NCI-H1436 treated with DMSO at 0.1 percent for 48 hours (cell line): ENCODE measurements around the gene TTLL11.

Experiments used
- DNase-seq: peaks from one replicate; lab custom pipeline; 2025; lab: John Stamatoyannopoulos, UW

Gene TTLL11

DNA sequence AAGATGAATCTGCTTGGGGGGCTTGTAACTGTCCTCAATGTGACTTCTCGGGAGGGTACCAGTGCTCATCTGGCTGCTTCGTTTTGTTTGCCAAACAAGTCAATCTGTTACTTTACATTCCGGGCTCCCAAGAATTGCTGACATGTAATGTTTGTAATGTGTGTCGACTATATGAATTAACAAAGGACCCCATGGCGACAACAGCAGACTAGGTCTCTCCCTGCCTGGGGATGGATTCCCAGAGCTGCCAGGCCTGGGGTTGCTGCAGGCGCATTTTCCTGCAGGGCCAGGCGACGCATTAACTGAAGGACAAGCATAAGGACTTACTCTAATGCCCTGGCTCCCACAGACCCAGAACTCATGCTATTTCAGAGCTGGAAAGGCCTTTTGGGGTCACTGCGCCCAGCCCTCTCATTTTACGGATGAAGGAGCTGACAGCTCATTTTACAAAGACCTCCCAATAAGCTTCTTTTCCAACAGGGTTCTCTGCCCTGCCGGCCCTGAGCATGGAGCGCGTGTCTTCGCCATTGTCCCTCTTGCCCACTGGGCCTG, 214.8 kb downstream of the TTLL11 start:
- no peak for DNase-seq

DNA sequence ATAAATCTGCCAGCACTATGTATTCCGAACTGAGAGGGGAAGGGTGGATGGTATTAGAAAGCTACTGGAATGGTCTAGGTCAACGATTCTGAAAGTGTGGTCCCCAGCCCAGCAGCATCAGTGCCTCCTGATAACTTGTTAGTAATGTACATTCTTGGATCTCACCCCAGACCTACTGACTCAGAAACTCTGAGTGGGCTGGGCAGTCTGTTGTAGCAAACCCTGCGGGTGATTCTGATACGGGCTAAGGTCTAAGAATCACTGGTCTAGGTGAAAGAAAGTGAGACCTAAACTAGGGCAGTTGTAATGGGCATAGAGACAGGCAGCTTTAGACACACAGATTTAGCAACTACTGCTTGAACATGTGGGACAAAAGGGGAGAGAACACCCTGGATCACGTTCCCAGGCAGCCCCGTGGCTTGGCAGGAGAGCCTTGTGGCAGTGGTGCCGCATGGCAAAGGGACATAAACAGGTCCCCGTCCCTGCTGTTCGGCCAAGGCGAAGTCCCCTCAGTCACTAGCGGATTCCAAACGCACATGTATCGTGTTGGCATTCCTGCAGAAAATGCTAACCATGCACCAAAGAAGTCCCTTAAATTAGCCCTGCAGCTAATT, 216.3 kb downstream of the TTLL11 start:
- DNase-seq, result no peak

DNA sequence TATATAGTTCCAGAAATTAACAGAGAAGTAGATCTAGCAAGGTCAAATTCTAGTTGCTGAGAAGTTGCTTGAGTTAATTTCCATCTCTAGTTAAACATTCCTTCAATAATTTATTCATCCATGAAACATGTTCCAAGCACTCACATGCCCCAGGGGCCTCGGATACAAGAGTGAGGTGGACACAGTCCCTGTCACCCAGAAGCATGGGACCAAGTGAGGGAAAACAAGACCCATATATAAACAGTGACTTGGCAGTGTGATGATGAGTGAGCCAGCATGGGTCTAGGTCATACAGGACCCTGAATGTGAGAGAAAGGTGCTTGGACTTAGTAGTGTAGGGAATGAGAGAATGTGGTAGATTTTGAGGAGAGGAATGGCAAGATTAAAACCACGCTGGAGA, 216.9 kb downstream of the TTLL11 start:
- DNase-seq, result no peak

DNA sequence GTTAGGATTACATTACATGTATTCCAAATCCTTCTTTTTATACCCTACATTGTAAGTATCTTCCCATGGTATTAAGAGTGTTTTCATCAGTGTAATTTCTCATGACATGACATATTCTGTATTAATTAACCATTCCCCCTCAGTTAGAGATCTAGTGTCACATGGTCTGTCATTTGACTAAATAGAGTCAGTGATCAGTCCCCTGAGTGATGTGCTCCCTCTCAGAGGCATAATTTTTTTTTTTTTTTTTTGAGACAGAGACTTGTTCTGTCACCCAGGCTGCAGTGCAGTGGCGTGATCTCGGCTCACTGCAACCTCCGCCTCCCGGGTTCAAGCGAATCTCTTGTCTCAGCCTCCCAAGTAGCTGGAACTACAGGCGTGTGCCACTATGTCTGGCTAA, 218.6 kb downstream of the TTLL11 start:
- no peak for DNase-seq

DNA sequence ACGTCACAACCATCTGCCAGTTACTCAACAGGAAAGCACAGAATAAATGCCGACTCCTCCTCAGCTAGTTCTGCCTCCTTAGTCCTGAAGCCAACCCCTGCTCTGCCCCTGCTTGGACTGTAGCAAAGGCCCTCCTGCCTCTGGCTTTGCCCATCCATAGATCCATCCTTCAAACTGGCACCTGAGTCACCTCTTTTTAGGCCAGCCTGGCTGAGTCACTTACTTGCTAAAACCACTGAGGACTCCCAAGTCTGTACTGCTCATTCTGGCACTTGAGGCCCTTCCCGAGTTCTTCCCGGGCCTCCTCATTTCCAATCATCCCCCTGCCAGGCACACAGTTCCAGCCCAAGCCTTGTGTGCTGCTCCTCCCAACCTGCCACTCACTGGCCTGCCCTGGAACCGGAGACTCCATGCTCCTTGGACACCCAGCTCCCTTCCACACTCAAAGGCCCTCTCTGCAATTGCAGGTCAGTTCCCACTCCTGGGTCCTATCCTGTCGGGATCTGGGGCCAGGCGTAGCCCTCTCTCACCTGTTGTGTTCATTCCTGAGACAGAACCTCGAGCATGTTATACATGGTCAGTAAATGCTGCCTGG, 221.6 kb downstream of the TTLL11 start:
- DNase-seq, result no peak

DNA sequence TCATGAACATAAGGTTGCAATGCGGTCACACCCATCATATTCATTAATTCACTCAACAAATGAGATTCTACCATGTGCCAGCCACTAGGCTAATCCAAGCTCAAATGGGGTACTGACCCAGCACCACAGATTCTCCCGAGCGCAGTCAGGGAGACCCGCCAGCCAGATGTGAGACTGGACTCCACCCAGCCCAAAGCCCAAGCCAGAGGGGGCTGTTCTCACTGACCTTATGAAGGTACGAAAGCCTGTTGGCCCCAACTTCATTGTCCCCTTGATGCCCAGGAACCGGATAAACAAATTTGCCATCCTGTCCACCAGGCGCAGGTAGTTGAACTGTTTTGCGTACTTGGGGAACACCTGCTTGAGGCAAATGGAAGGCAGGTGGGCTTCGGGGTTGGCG, 222.8 kb downstream of the TTLL11 start:
- DNase-seq, result no peak

DNA sequence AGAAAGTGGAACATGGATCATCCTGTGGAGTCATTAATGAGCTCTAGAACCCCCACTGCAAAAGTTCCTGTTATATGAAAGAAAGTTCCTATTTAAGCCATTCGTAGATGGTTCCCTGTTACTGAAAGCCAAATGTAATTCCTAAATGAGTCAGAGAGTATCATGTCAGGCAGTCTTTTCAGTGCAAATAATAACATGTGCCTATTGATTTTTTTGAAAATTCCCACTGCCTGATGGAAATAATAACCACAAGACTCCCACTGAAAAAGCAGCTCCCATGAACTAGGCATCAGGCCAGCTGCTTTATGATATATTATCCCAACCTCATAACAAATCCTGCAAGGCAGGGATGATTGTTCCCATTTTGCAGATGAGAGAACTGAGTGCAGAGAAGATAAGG, 224.5 kb downstream of the TTLL11 start:
- DNase-seq, result no peak

DNA sequence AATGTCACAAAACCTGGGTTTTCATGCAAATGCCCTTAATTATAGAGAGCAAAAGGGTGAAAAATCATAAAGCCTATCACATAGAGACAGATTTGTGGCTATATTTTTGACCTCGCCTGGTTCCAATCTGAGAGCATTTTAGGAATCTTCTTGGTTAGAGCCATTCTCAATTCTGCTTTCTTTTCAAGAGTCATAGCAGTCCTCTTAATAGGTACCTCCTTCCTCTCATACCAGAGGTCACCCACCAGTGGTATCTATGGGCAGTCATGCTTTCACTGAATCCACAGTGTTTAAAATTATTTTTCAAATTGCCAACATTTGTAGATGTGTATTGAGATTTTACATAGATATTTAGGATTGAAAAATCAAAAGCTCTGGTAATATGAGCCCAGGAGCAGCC, 226.2 kb downstream of the TTLL11 start:
- no peak for DNase-seq

DNA sequence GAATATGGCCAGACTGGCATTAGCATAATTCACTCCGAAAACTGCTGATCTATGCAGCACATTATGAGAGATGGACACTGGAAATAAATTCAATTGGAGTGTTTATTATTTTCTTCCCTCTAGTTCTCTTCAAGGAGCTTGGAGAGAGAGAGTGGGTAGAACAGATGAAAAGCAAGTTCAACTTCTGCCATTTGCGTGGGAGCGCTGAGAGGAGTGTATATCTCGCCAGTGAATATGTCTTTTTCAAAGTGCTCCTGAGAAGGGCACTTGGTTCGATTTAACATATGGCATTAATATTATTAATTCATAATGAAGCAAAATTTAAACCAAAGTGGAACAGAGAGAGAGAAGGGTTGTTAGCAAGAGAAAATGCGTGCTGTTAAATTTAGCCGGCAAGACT, 227.2 kb downstream of the TTLL11 start:
- DNase-seq, result no peak

DNA sequence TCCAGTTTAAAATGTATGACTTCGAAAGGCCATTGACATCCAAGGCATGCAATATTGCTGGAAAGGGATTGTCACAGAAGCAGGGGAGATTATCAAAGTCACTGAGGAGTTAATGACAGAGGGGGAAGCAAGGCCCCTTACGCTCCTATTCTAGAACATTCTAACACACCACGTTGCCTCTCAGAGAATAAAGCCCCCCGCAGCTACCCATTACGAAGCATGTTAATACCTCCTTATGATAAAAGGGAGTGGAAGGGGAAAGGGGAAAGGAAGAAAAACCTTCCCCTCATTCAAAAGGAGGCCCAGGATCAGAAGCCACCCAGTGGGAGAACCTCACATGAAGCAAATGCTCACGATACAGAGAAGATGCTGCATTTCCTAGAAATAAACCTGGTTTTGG, 228.0 kb downstream of the TTLL11 start:
- DNase-seq, result no peak

DNA sequence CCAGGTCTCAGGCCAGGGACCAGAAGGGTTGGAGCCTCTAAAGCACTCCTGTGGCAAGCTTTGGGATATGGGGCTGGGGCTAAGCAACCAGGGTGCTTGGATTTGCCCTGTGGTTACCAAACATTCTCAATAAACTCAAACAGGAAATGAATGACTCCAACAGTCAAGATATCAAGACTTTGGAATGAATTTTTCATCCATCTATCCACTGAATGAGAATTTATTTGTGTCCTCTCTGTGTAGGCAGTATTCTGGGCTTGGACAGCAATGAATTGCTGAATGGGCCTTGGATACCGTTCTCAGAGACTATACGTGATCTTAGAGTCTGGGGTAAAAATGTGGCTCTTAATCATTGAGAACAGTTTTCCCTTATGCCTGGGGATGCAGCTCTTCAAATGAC, 229.2 kb downstream of the TTLL11 start:
- no peak for DNase-seq

DNA sequence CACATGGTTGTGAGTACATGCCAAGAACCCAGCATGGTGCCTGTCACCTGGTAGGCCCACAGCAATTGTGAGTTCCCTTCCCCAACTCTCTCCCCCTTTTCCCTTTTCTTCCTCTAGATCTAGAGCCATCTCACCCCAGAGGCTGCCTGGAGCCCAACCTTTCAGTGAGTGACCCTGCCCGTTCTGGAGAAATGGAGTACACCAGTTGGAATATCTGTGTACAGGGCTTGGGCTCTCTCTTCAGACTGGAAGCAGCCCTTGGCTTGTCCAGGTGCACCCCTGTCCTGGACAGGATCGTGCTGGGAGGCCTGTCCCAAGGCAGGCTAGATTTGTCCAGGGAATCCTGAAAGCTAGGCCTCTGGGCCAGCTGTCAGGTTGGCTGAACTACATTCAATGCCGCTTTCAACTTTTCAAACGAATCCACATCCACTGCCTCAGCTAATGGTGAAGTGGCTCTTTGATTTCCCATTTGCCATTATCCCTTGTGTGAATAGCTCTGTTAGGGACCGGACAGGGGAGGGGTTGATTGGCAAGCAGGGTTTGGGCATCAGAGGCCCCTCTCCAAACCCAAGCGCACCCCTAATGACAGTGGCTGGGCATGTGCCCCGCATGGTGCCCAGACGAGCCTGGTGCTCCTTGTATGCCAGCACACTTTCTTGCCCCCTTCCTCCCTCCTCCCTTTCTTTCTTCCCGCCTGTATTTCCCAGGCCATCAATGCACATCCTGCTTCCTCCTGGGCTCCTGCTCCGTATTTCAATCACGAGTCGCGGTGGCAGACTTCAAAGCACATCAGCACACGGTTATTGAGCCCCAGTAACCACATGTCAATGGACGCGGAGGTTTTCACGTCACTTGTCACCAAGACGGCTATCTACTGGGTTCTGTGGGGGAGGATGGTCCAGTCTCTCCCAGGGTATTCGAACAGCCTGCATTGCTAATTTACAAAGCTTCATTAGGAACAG, 230.5 kb downstream of the TTLL11 start:
- no peak for DNase-seq

DNA sequence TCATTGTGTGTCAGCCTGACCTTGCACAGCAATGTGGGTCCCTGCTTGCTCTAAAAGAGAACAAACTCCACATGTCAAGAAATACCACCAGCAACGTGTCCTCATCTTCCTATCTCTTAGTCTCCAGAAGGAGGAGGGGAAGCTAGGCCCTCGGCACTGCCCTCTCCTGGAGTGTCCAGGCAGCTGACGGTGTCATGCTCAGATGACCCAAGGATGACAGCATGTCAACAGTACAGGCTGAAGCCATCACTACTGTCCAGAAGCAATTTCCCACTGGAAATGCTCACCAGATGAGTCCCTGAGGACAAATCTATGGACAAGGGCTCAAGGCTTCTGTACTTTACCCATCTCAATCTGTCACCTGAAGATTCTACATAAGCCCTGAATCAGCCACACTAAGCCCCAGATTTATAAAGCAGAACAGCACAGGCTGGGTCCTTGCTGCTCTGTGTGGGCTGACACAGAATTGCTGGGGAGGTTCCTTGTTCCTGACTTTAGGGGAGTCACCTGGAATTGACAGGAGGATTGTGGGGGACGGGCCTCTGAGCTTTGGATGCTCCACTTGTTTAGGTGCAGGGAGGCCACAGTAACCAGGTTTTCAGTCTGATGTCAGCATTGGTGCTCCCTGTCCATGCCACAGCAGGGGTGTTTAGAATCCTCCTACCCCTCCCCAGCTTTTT, 231.5 kb downstream of the TTLL11 start:
- no peak for DNase-seq

DNA sequence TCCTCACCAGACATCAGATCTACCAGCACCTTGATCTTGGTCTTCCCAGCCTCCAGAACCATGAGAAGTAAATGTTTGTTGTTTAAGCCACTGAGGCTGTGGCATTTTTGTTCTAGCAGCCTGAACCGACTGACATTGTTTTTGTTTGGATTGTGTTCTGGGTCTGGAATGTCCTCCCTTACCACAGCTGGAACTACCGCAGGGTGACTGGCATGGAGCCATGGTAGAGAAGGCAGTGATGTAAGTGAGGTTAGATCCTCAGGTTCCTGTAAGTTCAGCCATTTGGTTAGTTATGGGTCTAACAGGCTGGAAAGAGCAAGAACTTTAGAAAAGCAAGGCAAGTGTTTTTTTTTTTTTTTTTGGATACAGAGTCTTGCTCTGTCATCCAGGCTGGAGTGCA, 232.4 kb downstream of the TTLL11 start:
- no peak for DNase-seq

DNA sequence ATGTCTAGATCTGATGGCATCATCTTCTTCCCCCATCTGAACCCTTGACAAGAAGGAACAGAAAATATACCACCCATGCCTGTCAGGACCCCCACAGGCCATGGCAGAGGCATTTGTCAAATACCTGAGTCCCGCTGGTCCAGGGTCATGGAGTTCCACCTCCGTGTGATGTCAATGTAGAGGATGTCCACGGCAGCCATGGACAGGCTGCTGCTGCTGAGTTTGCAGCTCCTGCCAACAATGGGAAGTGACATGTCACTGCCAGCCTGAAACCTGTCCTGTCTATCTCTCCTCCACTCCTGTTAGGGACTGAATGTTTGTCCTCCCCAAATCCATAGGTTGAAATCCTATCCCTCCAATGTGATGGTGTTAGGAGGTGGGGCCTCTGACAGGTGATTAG, 232.9 kb downstream of the TTLL11 start:
- DNase-seq, result no peak

DNA sequence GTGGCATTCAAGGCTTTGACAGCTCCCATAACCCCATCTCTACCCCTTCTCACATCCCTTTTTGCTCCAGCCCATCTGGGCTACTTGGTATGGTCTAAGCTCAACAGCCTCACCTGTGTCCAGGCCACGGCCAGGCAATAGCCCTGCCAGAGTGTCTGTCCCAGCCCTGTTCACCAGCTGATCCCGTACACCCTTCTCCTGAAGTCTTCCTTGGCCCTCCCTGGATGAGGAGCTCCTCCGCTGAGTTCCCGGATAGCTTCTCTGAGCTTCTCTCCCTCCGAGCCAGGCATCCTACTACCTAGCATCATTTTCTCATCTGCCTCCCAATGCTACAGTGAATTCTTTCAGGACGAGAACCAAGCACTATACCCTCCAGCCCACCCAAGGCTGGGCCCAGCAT, 233.5 kb downstream of the TTLL11 start:
- no peak for DNase-seq

DNA sequence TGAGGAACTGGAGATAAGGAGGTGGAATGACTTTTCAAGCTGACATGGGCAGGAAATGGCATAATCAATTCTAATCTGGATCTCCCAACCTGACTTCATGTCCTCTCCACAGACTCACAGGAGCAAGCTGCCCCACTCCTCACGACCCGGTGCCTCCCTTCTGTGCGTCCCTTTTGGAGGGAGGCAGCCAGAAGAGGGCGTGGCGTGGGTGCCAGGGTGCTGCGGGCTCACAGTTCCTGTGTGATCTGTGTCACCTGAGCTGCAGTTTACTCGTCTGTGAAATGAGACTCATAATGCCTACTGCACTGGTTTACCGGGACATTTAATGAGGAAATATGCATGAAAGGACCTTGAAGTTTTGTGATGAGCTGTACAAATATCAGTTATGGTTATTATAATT, 234.3 kb downstream of the TTLL11 start:
- no peak for DNase-seq

DNA sequence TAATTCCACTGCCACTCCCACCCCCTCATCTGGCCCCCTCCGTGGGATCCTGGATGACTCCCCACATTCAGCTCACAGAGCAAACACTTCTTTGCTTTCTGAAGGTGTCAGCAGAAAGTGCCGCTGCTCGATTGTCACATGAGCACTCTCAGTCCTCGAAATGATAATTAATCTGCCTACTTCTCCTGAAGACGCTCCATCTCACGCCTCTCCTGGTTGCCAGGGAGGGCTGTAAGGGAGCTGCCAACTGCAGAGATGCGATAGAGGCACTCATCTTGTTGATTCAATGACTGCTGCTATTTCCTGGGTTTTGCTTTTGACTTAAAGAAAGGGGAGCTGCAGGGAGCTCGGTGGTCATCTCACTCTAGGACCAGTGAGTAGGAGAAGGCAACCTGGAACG, 235.2 kb downstream of the TTLL11 start:
- no peak for DNase-seq

DNA sequence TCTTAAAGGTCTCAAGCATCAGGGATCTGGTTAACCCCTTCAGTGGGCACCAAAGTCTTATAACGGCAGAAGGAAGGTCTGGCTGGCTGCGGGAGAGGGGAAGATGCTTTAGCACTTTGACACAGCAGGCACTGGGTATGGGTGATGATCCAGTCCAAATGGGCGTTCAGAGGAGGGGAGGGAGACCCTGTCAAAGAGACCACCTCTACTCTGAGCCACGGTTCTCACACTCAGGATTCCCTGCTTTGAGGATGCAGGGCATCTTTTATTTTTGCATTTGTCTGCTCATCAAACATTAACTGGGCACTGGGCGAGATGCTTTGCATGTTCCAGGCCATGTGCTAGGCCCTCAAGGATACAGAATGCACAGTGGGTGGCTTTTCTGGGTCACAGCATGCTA, 237.6 kb downstream of the TTLL11 start:
- no peak for DNase-seq

DNA sequence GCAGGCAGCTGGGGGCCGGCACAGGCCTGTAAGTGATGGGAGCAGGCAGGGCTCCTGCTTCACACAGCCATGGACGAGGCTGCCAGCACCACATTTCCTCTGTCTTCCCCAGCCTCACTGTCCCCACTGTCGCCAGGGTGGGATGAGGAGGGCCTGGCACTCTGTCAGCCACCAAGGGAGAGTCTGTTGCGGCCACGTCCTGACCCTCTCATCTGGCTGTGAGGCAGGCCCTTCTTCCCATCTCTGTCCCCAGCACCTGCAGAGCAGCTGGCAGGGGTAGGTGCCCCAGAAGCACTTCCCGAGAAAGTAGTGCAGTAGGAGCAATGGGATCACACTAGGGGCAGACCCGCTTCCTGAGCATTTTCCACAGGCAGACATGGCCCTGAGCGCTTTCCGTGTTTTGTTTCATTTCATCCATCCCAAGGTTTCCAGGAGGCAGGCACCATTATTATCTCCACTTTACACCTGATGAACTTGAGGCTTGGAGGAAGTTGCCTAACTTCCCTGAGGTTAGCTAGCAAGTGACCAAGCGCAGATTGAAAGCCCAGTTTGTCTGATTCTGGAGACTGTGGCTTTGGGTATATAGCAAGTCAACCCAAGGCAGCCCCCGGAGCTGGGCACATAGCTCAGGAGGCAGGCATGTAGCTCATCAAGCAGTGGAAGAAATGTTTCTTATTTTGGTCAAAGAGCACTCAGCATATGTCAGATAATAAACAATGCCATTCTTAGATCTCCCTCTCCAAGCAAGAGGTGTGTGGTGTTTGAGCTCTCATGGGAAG, 239.3 kb downstream of the TTLL11 start:
- DNase-seq, result no peak
